Measurements from ENCODE around the gene HOXD4.

HOXD4 gene

GRCh38 chr2:176187899-176188773 lies 36.8 kb downstream of the HOXD4 start, which contains the start of gene HOXD1:
Gene HOXD1, plus strand, starts transcription at chr2:176188668. Its CDS starts 134 bp downstream, at chr2:176188802.
- no peak for DNase-seq (ENCODE audit: low read depth in 2 of 2)

GRCh38 chr2:176188774-176189680 lies 37.7 kb downstream of the HOXD4 start:
- DNase-seq (ENCODE audit: low read depth in 2 of 2), result no peak

DNA sequence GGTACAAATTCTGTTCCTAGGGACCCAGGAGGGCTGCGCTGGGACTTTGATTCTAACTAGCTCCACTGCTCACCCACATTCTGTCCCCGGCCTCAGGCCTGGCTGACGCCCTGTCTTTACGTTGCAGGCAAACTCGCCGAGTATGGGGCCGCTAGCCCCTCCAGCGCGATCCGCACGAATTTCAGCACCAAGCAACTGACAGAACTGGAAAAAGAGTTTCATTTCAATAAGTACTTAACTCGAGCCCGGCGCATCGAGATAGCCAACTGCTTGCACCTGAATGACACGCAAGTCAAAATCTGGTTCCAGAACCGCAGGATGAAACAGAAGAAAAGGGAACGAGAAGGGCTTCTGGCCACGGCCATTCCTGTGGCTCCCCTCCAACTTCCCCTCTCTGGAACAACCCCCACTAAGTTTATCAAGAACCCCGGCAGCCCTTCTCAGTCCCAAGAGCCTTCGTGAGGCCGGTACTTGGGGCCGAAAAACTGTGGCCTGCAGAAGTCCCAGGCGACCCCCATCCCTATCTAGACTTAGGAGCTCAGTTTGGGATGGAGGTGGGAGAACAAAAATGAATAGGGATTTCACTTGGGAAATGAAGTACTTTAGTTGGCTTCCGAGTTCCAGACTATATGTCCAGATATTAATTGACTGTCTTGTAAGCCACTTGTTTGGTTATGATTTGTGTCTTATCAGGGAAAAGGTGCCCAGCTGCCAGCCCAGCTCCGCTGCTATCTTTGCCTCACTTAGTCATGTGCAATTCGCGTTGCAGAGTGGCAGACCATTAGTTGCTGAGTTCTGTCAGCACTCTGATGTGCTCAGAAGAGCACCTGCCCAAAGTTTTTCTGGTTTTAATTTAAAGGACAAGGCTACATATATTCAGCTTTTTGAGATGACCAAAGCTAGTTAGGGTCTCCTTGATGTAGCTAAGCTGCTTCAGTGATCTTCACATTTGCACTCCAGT lies 38.6 kb downstream of the HOXD4 start:
- DNase-seq (ENCODE audit: low read depth in 2 of 2), result no peak

- no peak for DNase-seq (ENCODE audit: low read depth in 2 of 2)
Observed at GRCh38 chr2:176192351-176192750, 41.0 kb downstream of the HOXD4 start.

- DNase-seq (ENCODE audit: low read depth in 2 of 2), result no peak
Observed at GRCh38 chr2:176193048-176193447, 41.7 kb downstream of the HOXD4 start.

DNA sequence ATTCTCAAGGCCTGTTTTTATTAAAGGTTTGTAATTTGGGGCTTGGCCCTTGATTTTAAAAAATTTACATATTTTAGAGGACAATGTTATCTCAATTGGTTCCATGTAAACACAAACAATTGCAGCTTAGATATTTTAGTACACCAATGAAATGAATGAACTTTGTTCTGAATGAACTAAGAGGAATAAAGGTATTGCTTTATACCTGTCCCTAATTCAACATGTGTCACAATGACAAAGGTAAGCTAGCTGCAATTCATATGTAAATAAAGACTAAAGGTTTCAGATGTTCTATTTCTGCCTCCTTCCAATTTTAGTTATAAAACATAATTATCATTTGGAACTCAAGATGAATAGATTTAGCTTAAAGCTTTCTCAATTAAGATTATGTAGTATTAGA lies 48.6 kb downstream of the HOXD4 start:
- DNase-seq (ENCODE audit: low read depth in 2 of 2), result no peak

- no peak for DNase-seq (ENCODE audit: low read depth in 2 of 2)
Observed at GRCh38 chr2:176200971-176201370, 49.6 kb downstream of the HOXD4 start.

DNA sequence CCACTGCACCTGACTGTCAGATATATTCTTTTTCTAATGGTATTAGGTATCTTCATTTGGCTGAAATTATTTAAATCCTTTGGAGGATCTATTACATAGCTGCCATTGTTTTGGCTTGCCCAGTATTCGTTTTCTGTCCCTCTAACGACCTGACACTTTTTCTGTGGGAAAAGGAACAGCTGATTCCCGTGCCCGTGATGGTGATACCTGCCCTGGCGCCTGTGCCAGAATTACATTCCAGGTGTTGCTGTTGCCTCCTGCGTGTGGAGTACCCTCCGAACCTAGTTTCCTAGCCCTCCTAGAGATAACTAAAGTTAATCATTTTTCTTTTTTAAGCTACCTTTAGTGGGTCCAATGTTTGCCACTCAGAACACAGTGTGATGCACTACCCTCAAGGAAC lies 51.1 kb downstream of the HOXD4 start:
- DNase-seq (ENCODE audit: low read depth in 2 of 2), result no peak
